ENCODE results near the gene ATP8A2.

ATP8A2 gene

GRCh38 chr13:25462301-25463125, 90.7 kb downstream of the ATP8A2 start:
- no peaks in the 10 kb centered on the region for H3K4me1 ChIP-seq (ENCODE audit: insufficient read depth, low read length)
- no peak overlapping the region for H3K27ac ChIP-seq (ENCODE audit: low read depth, low read length)
- 93% methylated on average over 9 of the region's 9 CpGs for WGBS
- 0 out of 2 replicates have a peak, but pooled peaks cover 5% of the 10 kb centered on the region for H3K27me3 ChIP-seq (ENCODE audit: insufficient read depth, low read length)
- no peaks in the 10 kb centered on the region for H3K9me3 ChIP-seq (ENCODE audit: insufficient read depth, low read depth, low read length)
- no peak overlapping the region for H3K4me3 ChIP-seq (ENCODE audit: low read length)
- no peak overlapping the region for H3K9ac ChIP-seq (ENCODE audit: low read depth, low read length)
- no peaks in the 10 kb centered on the region for H3K36me3 ChIP-seq (ENCODE audit: insufficient read depth, low read length)

GRCh38 chr13:25463496-25463895, 91.7 kb downstream of the ATP8A2 start:
- Histone ChIP-seq H3K36me3 (ENCODE audit: insufficient read depth, low read length) (no peaks in the 10 kb centered on the region), H3K27me3 (ENCODE audit: insufficient read depth, low read length) (peaks cover 14% of the 10 kb centered on the region), H3K27ac (ENCODE audit: low read depth, low read length) (no peak overlapping the region), H3K9me3 (ENCODE audit: insufficient read depth, low read depth, low read length) (no peaks in the 10 kb centered on the region), H3K4me1 (ENCODE audit: insufficient read depth, low read length) (no peaks in the 10 kb centered on the region; the same call in 1 of the 2 replicates), H3K9ac (ENCODE audit: low read depth, low read length) (no peak overlapping the region), H3K4me3 (ENCODE audit: low read length) (no peak overlapping the region)
- 93% methylated on average over 3 of the region's 3 CpGs for WGBS

- no peak overlapping the region for H3K27ac ChIP-seq (ENCODE audit: low read depth, low read length)
- WGBS: 84% methylated on average over 4 of the region's 4 CpGs
- H3K9ac ChIP-seq (ENCODE audit: low read depth, low read length): no peak overlapping the region
- H3K4me1 ChIP-seq (ENCODE audit: insufficient read depth, low read length): no peaks in the 10 kb centered on the region; the same call in 1 of the 2 replicates
- H3K4me3 ChIP-seq (ENCODE audit: low read length): no peak overlapping the region
- peaks cover 36% of the 10 kb centered on the region for H3K27me3 ChIP-seq (ENCODE audit: insufficient read depth, low read length)
- no peaks in the 10 kb centered on the region for H3K36me3 ChIP-seq (ENCODE audit: insufficient read depth, low read length)
- H3K9me3 ChIP-seq (ENCODE audit: insufficient read depth, low read depth, low read length): no peaks in the 10 kb centered on the region
Observed at GRCh38 chr13:25466880-25467279, 95.1 kb downstream of the ATP8A2 start.

GRCh38 chr13:25468325-25469168, 96.8 kb downstream of the ATP8A2 start:
- Histone ChIP-seq H3K9ac (ENCODE audit: low read depth, low read length) (peak overlapping the region; percentile 42; the same call in 1 of the 2 replicates), H3K4me1 (ENCODE audit: insufficient read depth, low read length) (peaks cover 4% of the 10 kb centered on the region), H3K36me3 (ENCODE audit: insufficient read depth, low read length) (no peaks in the 10 kb centered on the region), H3K27ac (ENCODE audit: low read depth, low read length) (no peak overlapping the region), H3K27me3 (ENCODE audit: insufficient read depth, low read length) (peaks cover 36% of the 10 kb centered on the region), H3K9me3 (ENCODE audit: insufficient read depth, low read depth, low read length) (no peaks in the 10 kb centered on the region), H3K4me3 (ENCODE audit: low read length) (peak overlapping the region; percentile 75)
- 3% methylated on average over 75 of the region's 75 CpGs for WGBS

GRCh38 chr13:25469169-25469525, 97.4 kb downstream of the ATP8A2 start:
- Histone ChIP-seq H3K4me3 (ENCODE audit: low read length) (peak overlapping the region; percentile 75), H3K27ac (ENCODE audit: low read depth, low read length) (no peak overlapping the region), H3K4me1 (ENCODE audit: insufficient read depth, low read length) (peaks cover 4% of the 10 kb centered on the region), H3K9me3 (ENCODE audit: insufficient read depth, low read depth, low read length) (no peaks in the 10 kb centered on the region), H3K36me3 (ENCODE audit: insufficient read depth, low read length) (no peaks in the 10 kb centered on the region), H3K27me3 (ENCODE audit: insufficient read depth, low read length) (peaks cover 36% of the 10 kb centered on the region), H3K9ac (ENCODE audit: low read depth, low read length) (no peak overlapping the region)
- 3% methylated on average over 20 of the region's 20 CpGs for WGBS

- H3K36me3 ChIP-seq (ENCODE audit: insufficient read depth, low read length): no peaks in the 10 kb centered on the region
- H3K9ac ChIP-seq (ENCODE audit: low read depth, low read length): no peak overlapping the region
- no peak overlapping the region for H3K27ac ChIP-seq (ENCODE audit: low read depth, low read length)
- peaks cover 11% of the 10 kb centered on the region for H3K4me1 ChIP-seq (ENCODE audit: insufficient read depth, low read length)
- H3K27me3 ChIP-seq (ENCODE audit: insufficient read depth, low read length): peaks cover 20% of the 10 kb centered on the region
- no peak overlapping the region for H3K4me3 ChIP-seq (ENCODE audit: low read length)
- 97% methylated on average over 2 of the region's 2 CpGs for WGBS
- no peaks in the 10 kb centered on the region for H3K9me3 ChIP-seq (ENCODE audit: insufficient read depth, low read depth, low read length)
Observed at GRCh38 chr13:25473864-25474263, 102.1 kb downstream of the ATP8A2 start.

- peak overlapping the region; percentile 93 for H3K27ac ChIP-seq (ENCODE audit: low read depth, low read length)
- no peak overlapping the region; the same call in 1 of the 2 replicates for H3K9ac ChIP-seq (ENCODE audit: low read depth, low read length)
- no peaks in the 10 kb centered on the region for H3K27me3 ChIP-seq (ENCODE audit: insufficient read depth, low read length)
- WGBS: 64% methylated on average over 1 of the region's 1 CpG
- H3K9me3 ChIP-seq (ENCODE audit: insufficient read depth, low read depth, low read length): peaks cover 9% of the 10 kb centered on the region
- H3K36me3 ChIP-seq (ENCODE audit: insufficient read depth, low read length): no peaks in the 10 kb centered on the region
- H3K4me3 ChIP-seq (ENCODE audit: low read length): no peak overlapping the region
- H3K4me1 ChIP-seq (ENCODE audit: insufficient read depth, low read length): peaks cover 8% of the 10 kb centered on the region; the same call in 1 of the 2 replicates
Observed at GRCh38 chr13:25478186-25478585, 106.4 kb downstream of the ATP8A2 start.

GRCh38 chr13:25489238-25489637, 117.5 kb downstream of the ATP8A2 start:
- Histone ChIP-seq H3K4me1 (ENCODE audit: insufficient read depth, low read length) (peaks cover 11% of the 10 kb centered on the region), H3K27ac (ENCODE audit: low read depth, low read length) (no peak overlapping the region), H3K27me3 (ENCODE audit: insufficient read depth, low read length) (no peaks in the 10 kb centered on the region), H3K9me3 (ENCODE audit: insufficient read depth, low read depth, low read length) (no peaks in the 10 kb centered on the region), H3K36me3 (ENCODE audit: insufficient read depth, low read length) (no peaks in the 10 kb centered on the region), H3K9ac (ENCODE audit: low read depth, low read length) (no peak overlapping the region), H3K4me3 (ENCODE audit: low read length) (no peak overlapping the region)
- WGBS: 73% methylated on average over 12 of the region's 12 CpGs

- no peaks in the 10 kb centered on the region for H3K27me3 ChIP-seq (ENCODE audit: insufficient read depth, low read length)
- H3K27ac ChIP-seq (ENCODE audit: low read depth, low read length): no peak overlapping the region; the same call in 1 of the 2 replicates
- H3K36me3 ChIP-seq (ENCODE audit: insufficient read depth, low read length): no peaks in the 10 kb centered on the region
- H3K4me1 ChIP-seq (ENCODE audit: insufficient read depth, low read length): peaks cover 11% of the 10 kb centered on the region
- no peak overlapping the region for H3K4me3 ChIP-seq (ENCODE audit: low read length)
- no peaks in the 10 kb centered on the region for H3K9me3 ChIP-seq (ENCODE audit: insufficient read depth, low read depth, low read length)
- H3K9ac ChIP-seq (ENCODE audit: low read depth, low read length): no peak overlapping the region
- 92% methylated on average over 9 of the region's 9 CpGs for WGBS
Observed at GRCh38 chr13:25490236-25490635, 118.5 kb downstream of the ATP8A2 start.

GRCh38 chr13:25493931-25494640, 122.3 kb downstream of the ATP8A2 start:
- WGBS: 73% methylated on average over 10 of the region's 10 CpGs
- no peaks in the 10 kb centered on the region for H3K36me3 ChIP-seq (ENCODE audit: insufficient read depth, low read length)

More at GRCh38 chr13:25493931-25494640, 122.3 kb downstream of the ATP8A2 start:
- H3K27me3 ChIP-seq (ENCODE audit: insufficient read depth, low read length): no peaks in the 10 kb centered on the region
- no peak overlapping the region for H3K27ac ChIP-seq (ENCODE audit: low read depth, low read length)
- no peak overlapping the region for H3K9ac ChIP-seq (ENCODE audit: low read depth, low read length)
- no peak overlapping the region for H3K4me3 ChIP-seq (ENCODE audit: low read length)
- no peaks in the 10 kb centered on the region for H3K9me3 ChIP-seq (ENCODE audit: insufficient read depth, low read depth, low read length)
- H3K4me1 ChIP-seq (ENCODE audit: insufficient read depth, low read length): peaks cover 5% of the 10 kb centered on the region; the same call in 1 of the 2 replicates
